Measurements from ENCODE around the gene KLHL30.

DNA sequence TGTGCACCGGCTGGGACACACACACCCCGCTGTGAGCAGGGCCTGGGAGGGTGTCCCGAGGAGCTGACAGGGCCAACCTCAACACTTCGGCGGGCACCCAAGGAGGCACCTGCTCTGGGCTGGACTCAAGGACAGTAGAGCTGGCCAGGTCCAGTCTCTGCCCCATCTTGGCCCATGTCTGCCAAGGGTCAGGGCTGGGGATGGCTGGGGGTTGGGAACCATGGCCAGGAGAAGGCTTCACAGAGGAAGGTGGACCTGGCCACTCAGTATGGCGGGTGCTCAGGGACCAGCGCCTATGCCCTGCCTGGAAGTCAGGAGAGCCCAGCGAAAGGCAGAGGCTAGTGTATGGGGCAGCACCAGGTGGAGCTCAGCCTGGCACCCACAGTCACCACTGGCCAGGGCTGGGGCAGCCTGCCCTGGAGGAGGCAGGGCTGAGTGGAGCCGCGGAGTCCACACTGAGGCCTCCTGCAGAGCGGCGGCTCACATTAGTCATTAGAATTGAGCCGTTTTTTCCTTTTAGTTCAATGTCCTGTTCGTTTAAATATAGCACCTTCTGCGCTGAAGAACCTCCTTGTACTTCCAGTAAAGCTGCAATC lies 24.5 kb downstream of the KLHL30 start:
- TF ChIP-seq, protein P1, sequence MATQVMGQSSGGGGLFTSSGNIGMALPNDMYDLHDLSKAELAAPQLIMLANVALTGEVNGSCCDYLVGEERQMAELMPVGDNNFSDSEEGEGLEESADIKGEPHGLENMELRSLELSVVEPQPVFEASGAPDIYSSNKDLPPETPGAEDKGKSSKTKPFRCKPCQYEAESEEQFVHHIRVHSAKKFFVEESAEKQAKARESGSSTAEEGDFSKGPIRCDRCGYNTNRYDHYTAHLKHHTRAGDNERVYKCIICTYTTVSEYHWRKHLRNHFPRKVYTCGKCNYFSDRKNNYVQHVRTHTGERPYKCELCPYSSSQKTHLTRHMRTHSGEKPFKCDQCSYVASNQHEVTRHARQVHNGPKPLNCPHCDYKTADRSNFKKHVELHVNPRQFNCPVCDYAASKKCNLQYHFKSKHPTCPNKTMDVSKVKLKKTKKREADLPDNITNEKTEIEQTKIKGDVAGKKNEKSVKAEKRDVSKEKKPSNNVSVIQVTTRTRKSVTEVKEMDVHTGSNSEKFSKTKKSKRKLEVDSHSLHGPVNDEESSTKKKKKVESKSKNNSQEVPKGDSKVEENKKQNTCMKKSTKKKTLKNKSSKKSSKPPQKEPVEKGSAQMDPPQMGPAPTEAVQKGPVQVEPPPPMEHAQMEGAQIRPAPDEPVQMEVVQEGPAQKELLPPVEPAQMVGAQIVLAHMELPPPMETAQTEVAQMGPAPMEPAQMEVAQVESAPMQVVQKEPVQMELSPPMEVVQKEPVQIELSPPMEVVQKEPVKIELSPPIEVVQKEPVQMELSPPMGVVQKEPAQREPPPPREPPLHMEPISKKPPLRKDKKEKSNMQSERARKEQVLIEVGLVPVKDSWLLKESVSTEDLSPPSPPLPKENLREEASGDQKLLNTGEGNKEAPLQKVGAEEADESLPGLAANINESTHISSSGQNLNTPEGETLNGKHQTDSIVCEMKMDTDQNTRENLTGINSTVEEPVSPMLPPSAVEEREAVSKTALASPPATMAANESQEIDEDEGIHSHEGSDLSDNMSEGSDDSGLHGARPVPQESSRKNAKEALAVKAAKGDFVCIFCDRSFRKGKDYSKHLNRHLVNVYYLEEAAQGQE (IDR thresholded peaks at IDR 0.05; ENCODE audit: insufficient read depth in 1 of 2, low read depth in 2 of 2, low read length in 2 of 2): no peak
- no peak for TF ChIP-seq POLR2AphosphoS5 (IDR thresholded peaks at IDR 0.05; ENCODE audit: low read depth, low read length)

All from PFSK-1 (cell line).